SK-N-MC (cell line): ENCODE results near the gene GPC5.

Source experiments
- DNase-seq: peaks from one replicate; pipeline ENCODE4 v3.0.0-alpha.2; 2011; ENCODE audit warnings: low read depth, low spot score
- H3K27ac ChIP-seq: fragments of 200-600 bp; sonication (generic); 2 replicates; pipeline ENCODE4 v1.5.1; 2016; ENCODE audit warnings: mixed run types
- H3K36me3 ChIP-seq: fragments of 200-600 bp; sonication (generic); 2 replicates; pipeline ENCODE4 v1.6.1; 2017; ENCODE audit warnings: antibody characterized with exemption, low read length, mixed read lengths; ENCODE audit not compliant: insufficient read depth
- H3K4me3 ChIP-seq: fragments of 200-600 bp; sonication (generic); 2 replicates; pipeline ENCODE4 v1.5.1; 2016
- H3K9ac ChIP-seq: fragments of 200-600 bp; sonication (generic); 2 replicates; pipeline ENCODE4 v1.8.0; 2017; ENCODE audit warnings: mixed run types, mixed read lengths; ENCODE audit not compliant: insufficient read length
- H3K9me3 ChIP-seq: fragments of 200-600 bp; sonication (generic); 2 replicates; pipeline ENCODE4 v1.6.1; 2017; ENCODE audit warnings: low read depth, mild to moderate bottlenecking, antibody characterized with exemption, low read length, moderate library complexity, mixed read lengths
- EZH2 ChIP-seq: fragments of 200-600 bp; sonication (generic); IDR thresholded peaks from one replicate; pipeline ENCODE4 v1.6.1; 2017; ENCODE audit warnings: antibody characterized with exemption
- FOXP2 ChIP-seq: optimal IDR thresholded peaks from 2 replicates; pipeline ENCODE3; 2011; ENCODE audit warnings: mild to moderate bottlenecking, moderate library complexity; ENCODE audit not compliant: insufficient read depth; ENCODE audit errors: extremely low read length, control extremely low read depth
- POLR2AphosphoS5 ChIP-seq: IDR thresholded peaks from 2 replicates; pipeline ENCODE4 v1.6.1; 2012; ENCODE audit warnings: mild to moderate bottlenecking, low read depth, low read length, borderline replicate concordance

Gene GPC5

GRCh38 chr13:92549276-92549675 is 1150.9 kb downstream of the GPC5 start:
- DNase-seq, result no peak
- Histone ChIP-seq H3K9me3 (no peaks in the 10 kb centered on the region), H3K36me3 (no peaks in the 10 kb centered on the region), H3K4me3 (no peak overlapping the region), H3K9ac (no peak overlapping the region), H3K27ac (no peak overlapping the region)
- no peak for TF ChIP-seq POLR2AphosphoS5
- TF ChIP-seq EZH2, result no peak

DNA sequence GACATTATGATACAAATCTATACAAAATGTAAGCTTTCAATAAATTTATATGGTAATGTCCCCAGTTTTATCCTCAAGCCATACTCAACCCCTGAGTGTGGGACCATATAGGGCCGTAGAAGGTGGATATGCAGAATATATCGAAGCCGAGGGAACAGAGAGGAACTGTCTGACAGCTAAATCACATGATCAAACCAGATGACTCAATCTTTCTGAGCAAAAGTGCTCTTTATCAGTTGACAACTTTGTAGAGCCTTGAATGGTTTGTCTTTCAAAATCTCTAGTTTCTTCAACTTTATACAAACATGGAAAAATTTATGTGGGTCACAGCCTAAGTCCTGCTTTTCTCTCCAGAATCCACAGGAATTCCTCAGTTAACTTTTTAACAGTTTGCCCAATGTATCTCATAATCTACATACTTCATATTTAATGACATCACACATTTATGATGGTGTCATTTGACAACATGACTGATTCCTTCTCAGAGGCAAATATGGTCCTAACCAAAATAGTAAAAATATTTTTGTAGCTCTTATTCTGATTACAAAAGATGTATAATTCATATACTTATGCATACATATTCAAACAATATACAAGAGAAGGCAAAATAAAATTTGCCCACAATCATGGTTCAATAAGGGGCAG is 1155.2 kb downstream of the GPC5 start:
- no peak overlapping the region for H3K9ac ChIP-seq
- no peak for TF ChIP-seq POLR2AphosphoS5
- TF ChIP-seq FOXP2, result no peak
- no peak for TF ChIP-seq EZH2
- DNase-seq, result no peak

GRCh38 chr13:92560883-92561282 is 1162.5 kb downstream of the GPC5 start:
- DNase-seq, result no peak
- TF ChIP-seq EZH2 (no peak), POLR2AphosphoS5 (no peak), FOXP2 (no peak)
- no peaks in the 10 kb centered on the region for H3K9me3 ChIP-seq

More for the DNA sequence above, 1155.2 kb downstream of the GPC5 start:
- Histone ChIP-seq H3K27ac (no peak overlapping the region), H3K4me3 (no peak overlapping the region), H3K36me3 (no peaks in the 10 kb centered on the region), H3K9me3 (no peaks in the 10 kb centered on the region)

DNA sequence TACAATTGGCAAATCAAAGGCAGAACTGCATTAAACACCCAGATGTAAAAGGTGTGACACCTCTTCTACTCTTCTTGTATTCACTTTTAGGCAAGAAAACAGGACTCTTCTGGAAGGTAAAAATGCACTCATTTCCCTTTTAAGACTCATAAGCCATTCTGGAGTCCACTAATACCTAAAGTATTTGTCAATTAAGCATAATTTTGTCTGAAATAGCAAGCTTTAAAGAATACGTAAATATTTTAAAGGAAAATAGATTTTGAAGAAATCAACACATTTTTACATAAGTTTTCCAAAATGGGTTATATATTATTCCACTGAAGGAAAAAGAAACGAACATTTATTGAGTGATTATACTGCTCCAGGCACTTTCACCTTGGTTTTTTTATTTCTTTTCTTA is 1166.5 kb downstream of the GPC5 start:
- no peak overlapping the region for H3K4me3 ChIP-seq
- TF ChIP-seq POLR2AphosphoS5, result no peak
- TF ChIP-seq EZH2, result no peak
- no peak for TF ChIP-seq FOXP2
- H3K36me3 ChIP-seq, result no peaks in the 10 kb centered on the region
- no peak for DNase-seq
- H3K9ac ChIP-seq, result no peak overlapping the region
- no peaks in the 10 kb centered on the region for H3K9me3 ChIP-seq
- no peak overlapping the region for H3K27ac ChIP-seq

More at GRCh38 chr13:92560883-92561282, 1162.5 kb downstream of the GPC5 start:
- Histone ChIP-seq H3K4me3 (no peak overlapping the region), H3K36me3 (no peaks in the 10 kb centered on the region), H3K27ac (no peak overlapping the region), H3K9ac (no peak overlapping the region)

DNA sequence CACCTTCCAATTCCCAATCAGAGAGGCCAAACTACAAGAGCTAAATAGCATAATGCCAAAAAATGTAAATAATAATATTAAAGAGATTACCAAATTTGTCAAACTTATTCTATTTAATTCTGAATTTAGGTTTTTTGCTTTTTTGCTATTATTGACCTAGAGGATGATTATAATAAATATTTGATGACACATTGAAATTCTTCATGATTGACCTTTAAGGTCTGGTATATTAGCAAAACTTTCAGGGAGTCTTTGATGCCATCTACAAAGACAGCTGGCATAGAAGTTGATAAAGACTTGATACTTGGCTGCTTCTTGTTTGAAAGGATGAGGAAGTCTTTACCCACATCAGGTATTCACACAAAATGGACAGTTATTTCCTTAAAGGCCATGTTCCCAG is 1168.3 kb downstream of the GPC5 start:
- no peaks in the 10 kb centered on the region for H3K9me3 ChIP-seq
- TF ChIP-seq EZH2 (no peak), POLR2AphosphoS5 (no peak), FOXP2 (no peak)
- no peak overlapping the region for H3K4me3 ChIP-seq
- no peak for DNase-seq
- no peak overlapping the region for H3K27ac ChIP-seq
- no peaks in the 10 kb centered on the region for H3K36me3 ChIP-seq
- no peak overlapping the region for H3K9ac ChIP-seq

DNA sequence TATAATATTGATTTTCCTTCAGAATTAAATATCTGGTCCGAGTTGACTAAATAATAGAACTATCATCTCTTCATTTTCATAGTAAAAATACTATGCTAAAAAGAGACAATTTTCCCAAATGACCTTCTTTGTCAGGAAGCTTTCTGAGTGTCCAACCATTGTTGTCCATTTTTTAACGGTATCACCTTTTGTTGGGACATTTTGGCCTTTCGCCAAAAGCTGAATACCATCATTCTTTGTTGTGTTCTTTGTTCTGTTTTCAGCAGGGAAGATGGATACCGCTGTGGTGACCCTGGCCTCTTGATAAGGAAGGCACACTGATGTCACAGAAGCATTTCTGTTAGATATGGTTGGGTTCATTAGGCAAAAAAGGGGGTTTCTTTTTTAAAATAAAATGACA is 1173.8 kb downstream of the GPC5 start:
- Histone ChIP-seq H3K36me3 (no peaks in the 10 kb centered on the region), H3K9ac (no peak overlapping the region), H3K4me3 (no peak overlapping the region), H3K9me3 (no peaks in the 10 kb centered on the region), H3K27ac (no peak overlapping the region)
- no peak for DNase-seq
- no peak for TF ChIP-seq EZH2
- no peak for TF ChIP-seq POLR2AphosphoS5
- TF ChIP-seq FOXP2, result no peak

- H3K9ac ChIP-seq, result no peak overlapping the region
- no peaks in the 10 kb centered on the region for H3K9me3 ChIP-seq
- no peak overlapping the region for H3K4me3 ChIP-seq
- TF ChIP-seq EZH2, result no peak
- no peak for TF ChIP-seq FOXP2
- TF ChIP-seq POLR2AphosphoS5, result no peak
- no peak for DNase-seq
- no peaks in the 10 kb centered on the region for H3K36me3 ChIP-seq
- H3K27ac ChIP-seq, result no peak overlapping the region
These were observed 1175.1 kb downstream of the GPC5 start for GRCh38 chr13:92573467-92574057.

DNA sequence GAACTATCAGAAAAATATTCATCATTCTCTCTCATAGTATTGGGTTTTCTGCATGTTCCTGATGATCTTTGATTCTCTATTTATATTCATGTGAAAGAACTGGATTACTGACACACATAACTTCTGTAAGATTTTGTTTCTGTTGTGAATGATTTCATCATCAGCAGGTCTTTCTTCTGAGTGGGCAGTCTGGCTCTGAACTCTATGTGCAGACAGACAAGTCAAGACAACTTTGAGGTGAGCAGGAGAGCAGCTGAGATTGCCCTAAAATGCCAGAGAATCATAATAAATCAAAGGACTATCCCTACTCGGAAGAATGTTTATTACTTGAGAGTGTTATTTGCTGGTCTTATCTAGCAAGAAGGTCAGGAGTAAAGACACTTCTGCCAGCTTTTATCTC is 1176.1 kb downstream of the GPC5 start:
- H3K4me3 ChIP-seq, result no peak overlapping the region
- no peak overlapping the region for H3K27ac ChIP-seq
- no peaks in the 10 kb centered on the region for H3K9me3 ChIP-seq
- DNase-seq, result no peak
- TF ChIP-seq FOXP2 (no peak), POLR2AphosphoS5 (no peak), EZH2 (no peak)
- H3K36me3 ChIP-seq, result no peaks in the 10 kb centered on the region
- H3K9ac ChIP-seq, result no peak overlapping the region

DNA sequence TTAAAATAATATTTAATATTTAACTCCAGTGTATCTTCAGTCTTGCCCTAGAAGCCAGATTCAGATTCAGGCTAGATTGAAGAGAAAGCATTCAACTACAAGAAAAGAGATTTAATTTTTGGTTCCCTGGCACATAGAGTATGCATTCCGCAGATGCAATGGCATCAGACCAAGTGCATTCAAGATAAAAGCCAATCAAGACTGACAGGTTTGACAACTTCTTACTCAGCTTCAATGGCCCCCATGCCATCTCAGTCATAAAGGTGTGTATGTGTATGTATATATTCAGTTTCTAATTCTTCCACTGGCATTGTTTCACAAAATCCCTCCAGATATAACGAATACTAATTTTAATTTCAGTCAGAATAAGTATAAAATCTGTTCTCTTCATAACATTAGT is 1177.4 kb downstream of the GPC5 start:
- Histone ChIP-seq H3K36me3 (no peaks in the 10 kb centered on the region), H3K27ac (no peak overlapping the region)
- TF ChIP-seq POLR2AphosphoS5 (no peak), FOXP2 (no peak), EZH2 (no peak)

More for the DNA sequence above, 1177.4 kb downstream of the GPC5 start:
- H3K9me3 ChIP-seq, result no peaks in the 10 kb centered on the region
- H3K9ac ChIP-seq, result no peak overlapping the region
- DNase-seq, result no peak
- H3K4me3 ChIP-seq, result no peak overlapping the region
